ENCODE data around the gene KLK6. TPM values are rescaled to one million over a fixed set of nuclear protein-coding genes. Genes with fewer than 3 reads are reported as not detected.

Gene KLK6
- total and polyA plus RNA-seq, 4 donors, result not detected

GRCh38 chr19:51002542-51003311, 33.3 kb upstream of the KLK6 start:
- DNase-seq (ENCODE audit: low spot score), result no peak
- H3K36me3 ChIP-seq (ENCODE audit: control insufficient read depth in 4 of 4, insufficient read depth in 3 of 4, low read depth in 1 of 4, low read length in 3 of 4), result no peaks in the 10 kb centered on the region
- H3K27ac ChIP-seq (ENCODE audit: low read depth in 1 of 2, low read length in 2 of 2), result no peak overlapping the region
- 63% methylated on average over 42 of the region's 42 CpGs for WGBS
- H3K9me3 ChIP-seq (ENCODE audit: control insufficient read depth in 4 of 4, low read length in 3 of 4), result no peaks in the 10 kb centered on the region
- H3K9ac ChIP-seq (ENCODE audit: low read depth in 1 of 2, low read length in 2 of 2), result no peak overlapping the region
- TF ChIP-seq NR2F2 (IDR thresholded peaks at IDR 0.05) (no peak), ZBTB33 (IDR thresholded peaks at IDR 0.05) (no peak), HNF4A (conservative IDR thresholded peaks at IDR 0.05) (no peak), ATF3 (IDR thresholded peaks at IDR 0.05) (no peak), CTCF (IDR thresholded peaks at IDR 0.05; ENCODE audit: low read depth, low read length, missing input control) (no peak), YY1 (IDR thresholded peaks at IDR 0.05) (no peak), RXRA (IDR thresholded peaks at IDR 0.05) (no peak), SP1 (IDR thresholded peaks at IDR 0.05) (no peak), TAF1 (conservative IDR thresholded peaks at IDR 0.05) (no peak), GABPA (IDR thresholded peaks at IDR 0.05 in 1 of 2, conservative IDR thresholded peaks at IDR 0.05 in 1 of 2) (no peak)
- H3K4me1 ChIP-seq (ENCODE audit: control insufficient read depth in 4 of 4, insufficient read depth in 4 of 4, low read length in 3 of 4), result no peaks in the 10 kb centered on the region
- peaks cover 0 to 4% (median under 1%) of the 10 kb centered on the region in 4 donors for H3K27me3 ChIP-seq (ENCODE audit: control insufficient read depth in 4 of 4, insufficient read depth in 4 of 4, low read length in 3 of 4)
- H3K4me3 ChIP-seq (ENCODE audit: low read depth in 1 of 3, low read length in 3 of 3), result no peak overlapping the region

- WGBS, result 54% methylated on average over 12 of the region's 12 CpGs
Observed at GRCh38 chr19:51002089-51002532, 32.7 kb upstream of the KLK6 start.

More at GRCh38 chr19:51002089-51002532, 32.7 kb upstream of the KLK6 start:
- no peak for DNase-seq (ENCODE audit: low spot score)
- Histone ChIP-seq H3K27me3 (ENCODE audit: control insufficient read depth in 4 of 4, insufficient read depth in 4 of 4, low read length in 3 of 4) (peaks cover 0 to 4% (median under 1%) of the 10 kb centered on the region in 4 donors), H3K36me3 (ENCODE audit: control insufficient read depth in 4 of 4, insufficient read depth in 3 of 4, low read depth in 1 of 4, low read length in 3 of 4) (no peaks in the 10 kb centered on the region), H3K4me3 (ENCODE audit: low read depth in 1 of 3, low read length in 3 of 3) (no peak overlapping the region), H3K9me3 (ENCODE audit: control insufficient read depth in 4 of 4, low read length in 3 of 4) (no peaks in the 10 kb centered on the region), H3K4me1 (ENCODE audit: control insufficient read depth in 4 of 4, insufficient read depth in 4 of 4, low read length in 3 of 4) (no peaks in the 10 kb centered on the region), H3K27ac (ENCODE audit: low read depth in 1 of 2, low read length in 2 of 2) (no peak overlapping the region), H3K9ac (ENCODE audit: low read depth in 1 of 2, low read length in 2 of 2) (no peak overlapping the region)
- TF ChIP-seq RXRA (IDR thresholded peaks at IDR 0.05) (no peak), NR2F2 (IDR thresholded peaks at IDR 0.05) (no peak), SP1 (IDR thresholded peaks at IDR 0.05) (no peak), FOXA2 (IDR thresholded peaks at IDR 0.05) (no peak), ATF3 (IDR thresholded peaks at IDR 0.05) (no peak), HNF4A (conservative IDR thresholded peaks at IDR 0.05) (no peak), TAF1 (conservative IDR thresholded peaks at IDR 0.05) (no peak), YY1 (IDR thresholded peaks at IDR 0.05) (no peak), RAD21 (IDR thresholded peaks at IDR 0.05) (no peak), GABPA (IDR thresholded peaks at IDR 0.05 in 1 of 2, conservative IDR thresholded peaks at IDR 0.05 in 1 of 2) (no peak), JUND (IDR thresholded peaks at IDR 0.05) (no peak), REST (IDR thresholded peaks at IDR 0.05) (no peak), MAX (IDR thresholded peaks at IDR 0.05) (no peak), CTCF (IDR thresholded peaks at IDR 0.05; ENCODE audit: low read depth, low read length, missing input control) (no peak), FOXA1 (IDR thresholded peaks at IDR 0.05) (no peak)

Data from liver (tissue), 9 donors.